ENCODE measurements around the gene SLC9B2. TPM values are rescaled to one million over a fixed set of nuclear protein-coding genes. Genes with fewer than 3 reads are reported as not detected.

SLC9B2 gene
- total RNA-seq, 2 donors from 2014 or later: 8.7 to 40.6 TPM

- no peak for TF ChIP-seq CTCF (IDR thresholded peaks at IDR 0.05)
- H3K4me3 ChIP-seq: peak overlapping the region; percentile 73
- DNase-seq (ENCODE audit: low spot score) (no peak), ATAC-seq (ENCODE audit: insufficient number of reproducible peaks, low FRiP score, low read depth) (no peak)
- H3K9me3 ChIP-seq: no peaks in the 10 kb centered on the region
- peaks cover 0 to 24% of the 10 kb centered on the region in 2 donors for H3K4me1 ChIP-seq (ENCODE audit: control insufficient read depth in 1 of 2, low read depth in 2 of 2)
- no peaks in the 10 kb centered on the region for H3K27me3 ChIP-seq (replicated peaks; ENCODE audit: insufficient read depth)
- peak overlapping the region; percentile 69 to 74 for H3K27ac ChIP-seq
- H3K36me3 ChIP-seq: no peaks in the 10 kb centered on the region
Measured at GRCh38 chr4:103098756-103099440, 22.3 kb upstream of the SLC9B2 start.

GRCh38 chr4:103098341-103098740 lies 21.8 kb upstream of the SLC9B2 start:
- DNase-seq (ENCODE audit: low spot score) (no peak), ATAC-seq (ENCODE audit: insufficient number of reproducible peaks, low FRiP score, low read depth) (no peak)
- peaks cover 0 to 24% of the 10 kb centered on the region in 2 donors for H3K4me1 ChIP-seq (ENCODE audit: control insufficient read depth in 1 of 2, low read depth in 2 of 2)
- no peaks in the 10 kb centered on the region for H3K27me3 ChIP-seq (replicated peaks; ENCODE audit: insufficient read depth)
- no peak overlapping the region for H3K27ac ChIP-seq
- TF ChIP-seq CTCF (IDR thresholded peaks at IDR 0.05): no peak
- H3K36me3 ChIP-seq: no peaks in the 10 kb centered on the region
- peak overlapping the region; percentile 73 for H3K4me3 ChIP-seq
- no peaks in the 10 kb centered on the region for H3K9me3 ChIP-seq

GRCh38 chr4:103097112-103097511 lies 20.6 kb upstream of the SLC9B2 start:
- Histone ChIP-seq H3K27ac (no peak overlapping the region), H3K36me3 (no peaks in the 10 kb centered on the region), H3K4me1 (ENCODE audit: control insufficient read depth in 1 of 2, low read depth in 2 of 2) (peaks cover 0 to 32% of the 10 kb centered on the region in 2 donors), H3K4me3 (no peak overlapping the region), H3K9me3 (no peaks in the 10 kb centered on the region), H3K27me3 (replicated peaks; ENCODE audit: insufficient read depth) (no peaks in the 10 kb centered on the region)
- TF ChIP-seq CTCF (IDR thresholded peaks at IDR 0.05): no peak
- no peak for ATAC-seq (ENCODE audit: insufficient number of reproducible peaks, low FRiP score, low read depth)
- DNase-seq (ENCODE audit: low spot score): no peak

- TF ChIP-seq CTCF (IDR thresholded peaks at IDR 0.05): no peak
- H3K36me3 ChIP-seq: peaks cover 11% of the 10 kb centered on the region
- H3K27ac ChIP-seq: no peak overlapping the region
- DNase-seq (ENCODE audit: low spot score) (no peak), ATAC-seq (ENCODE audit: insufficient number of reproducible peaks, low FRiP score, low read depth) (no peak)
- no peaks in the 10 kb centered on the region for H3K27me3 ChIP-seq (replicated peaks; ENCODE audit: insufficient read depth)
- peaks cover 0 to 36% of the 10 kb centered on the region in 2 donors for H3K4me1 ChIP-seq (ENCODE audit: control insufficient read depth in 1 of 2, low read depth in 2 of 2)
- H3K9me3 ChIP-seq: no peaks in the 10 kb centered on the region
- no peak overlapping the region for H3K4me3 ChIP-seq
Measured at GRCh38 chr4:103095080-103095479, 18.5 kb upstream of the SLC9B2 start.

GRCh38 chr4:103092245-103092644 lies 15.7 kb upstream of the SLC9B2 start:
- H3K27ac ChIP-seq: no peak overlapping the region
- H3K36me3 ChIP-seq: peaks cover 22% of the 10 kb centered on the region
- ATAC-seq (ENCODE audit: insufficient number of reproducible peaks, low FRiP score, low read depth) (no peak), DNase-seq (ENCODE audit: low spot score) (no peak)
- H3K4me1 ChIP-seq (ENCODE audit: control insufficient read depth in 1 of 2, low read depth in 2 of 2): peaks cover 0 to 18% of the 10 kb centered on the region in 2 donors
- no peaks in the 10 kb centered on the region for H3K9me3 ChIP-seq
- TF ChIP-seq CTCF (IDR thresholded peaks at IDR 0.05): no peak
- H3K27me3 ChIP-seq (replicated peaks; ENCODE audit: insufficient read depth): no peaks in the 10 kb centered on the region
- no peak overlapping the region for H3K4me3 ChIP-seq

All from thoracic aorta (tissue), 2 donors.